ENCODE measurements around the gene HMCN2.

The HMCN2 gene

DNA sequence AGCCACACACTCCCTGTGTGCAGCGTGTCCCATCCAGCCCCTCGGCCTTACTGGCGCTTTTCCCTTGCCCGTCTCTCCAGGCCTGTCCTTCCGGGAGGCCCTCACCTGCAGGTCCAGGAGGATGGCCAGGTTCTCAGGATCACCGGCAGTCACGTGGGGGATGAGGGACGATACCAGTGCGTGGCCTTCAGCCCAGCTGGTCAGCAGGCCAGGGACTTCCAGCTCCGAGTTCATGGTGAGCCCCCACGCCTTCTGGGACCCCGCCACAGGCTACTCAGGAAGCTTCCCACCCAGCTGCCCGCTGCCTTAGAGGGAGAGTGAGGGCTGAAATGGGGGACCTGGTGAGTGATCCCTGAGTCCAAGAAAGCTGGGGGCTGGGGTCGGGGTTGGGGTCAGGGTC is 85.8 kb downstream of the HMCN2 start:
- no peak for DNase-seq

DNA sequence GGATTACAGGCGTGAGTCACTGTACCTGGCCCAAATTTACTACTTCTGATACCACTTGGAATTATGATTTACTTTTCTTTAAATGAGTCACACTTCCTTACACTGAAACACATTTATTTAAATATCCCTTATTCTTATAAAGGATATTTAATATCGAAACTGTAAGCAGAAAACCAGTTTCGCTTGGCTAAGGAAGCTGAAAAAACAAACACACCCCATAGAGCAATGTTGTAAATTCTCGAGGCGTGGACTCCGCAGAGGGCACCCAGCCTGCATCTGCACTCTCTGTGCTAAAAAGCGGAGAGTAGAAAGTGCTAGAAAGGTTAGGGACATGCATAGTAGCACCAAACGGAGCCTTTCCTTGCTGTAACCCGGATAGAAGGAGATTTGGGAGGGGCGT is 86.5 kb downstream of the HMCN2 start:
- DNase-seq, result no peak

DNA sequence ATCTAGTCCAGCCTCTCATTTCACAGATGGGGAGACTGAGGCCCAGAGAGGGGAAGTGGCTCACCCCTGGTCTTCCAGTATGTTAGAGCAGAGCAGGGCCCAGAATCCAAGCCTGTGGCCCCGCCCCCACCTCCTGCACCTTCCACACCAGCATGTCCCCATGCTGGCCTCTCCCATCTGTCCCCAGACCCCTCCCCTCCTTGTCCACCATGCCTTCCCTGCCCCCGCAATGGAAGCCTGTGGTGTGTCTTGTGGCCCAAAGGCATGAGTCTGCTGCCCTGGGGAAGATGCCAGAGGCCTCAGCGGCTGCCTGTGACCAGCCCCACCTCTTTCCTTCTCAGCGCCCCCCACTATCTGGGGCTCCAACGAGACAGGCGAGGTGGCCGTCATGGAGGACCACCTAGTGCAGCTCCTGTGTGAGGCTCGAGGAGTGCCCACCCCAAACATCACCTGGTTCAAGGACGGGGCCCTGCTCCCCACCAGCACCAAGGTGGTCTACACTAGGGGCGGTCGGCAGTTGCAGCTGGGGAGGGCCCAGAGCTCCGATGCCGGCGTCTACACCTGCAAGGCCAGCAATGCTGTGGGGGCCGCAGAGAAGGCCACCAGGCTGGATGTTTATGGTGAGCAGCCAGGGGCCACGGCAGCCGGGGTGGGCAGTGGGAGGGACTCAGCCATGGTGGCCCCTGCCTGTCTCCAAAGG is 87.2 kb downstream of the HMCN2 start:
- no peak for DNase-seq

DNA sequence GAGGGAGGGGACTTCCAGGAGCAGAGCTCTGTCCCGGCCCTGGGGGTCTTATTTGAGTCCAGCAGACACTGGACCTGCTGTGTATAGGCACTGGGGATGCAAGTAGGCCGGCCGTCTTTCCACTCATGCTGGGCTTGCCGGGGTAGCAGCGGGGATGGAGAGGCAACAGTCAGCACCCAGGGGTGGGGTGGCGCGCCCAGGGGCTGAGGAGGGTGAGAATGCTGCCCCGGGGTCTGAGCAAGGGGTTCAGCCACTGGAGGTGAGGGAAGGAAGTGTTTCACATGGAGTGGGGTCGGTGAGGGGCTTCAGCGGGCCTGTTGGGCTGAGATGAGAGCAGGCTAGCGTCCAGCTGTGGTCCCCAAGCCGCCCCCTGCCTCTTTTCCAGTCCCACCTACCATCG is 88.8 kb downstream of the HMCN2 start:
- DNase-seq, result no peak

DNA sequence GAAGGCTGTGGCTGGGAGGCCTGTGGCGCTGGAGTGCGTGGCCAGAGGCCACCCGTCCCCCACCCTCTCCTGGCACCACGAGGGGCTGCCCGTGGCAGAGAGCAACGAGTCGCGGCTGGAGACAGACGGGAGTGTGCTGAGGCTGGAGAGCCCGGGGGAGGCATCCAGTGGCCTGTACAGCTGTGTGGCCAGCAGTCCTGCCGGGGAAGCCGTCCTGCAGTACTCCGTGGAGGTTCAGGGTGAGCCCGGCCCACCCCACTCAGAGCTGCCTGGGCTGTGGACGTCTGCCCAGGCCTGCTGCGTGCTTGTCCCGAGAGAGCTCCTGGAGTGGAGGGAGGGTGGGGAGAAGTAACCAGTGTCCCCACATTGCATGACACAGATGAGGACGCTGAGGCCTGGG is 89.2 kb downstream of the HMCN2 start:
- no peak for DNase-seq

DNA sequence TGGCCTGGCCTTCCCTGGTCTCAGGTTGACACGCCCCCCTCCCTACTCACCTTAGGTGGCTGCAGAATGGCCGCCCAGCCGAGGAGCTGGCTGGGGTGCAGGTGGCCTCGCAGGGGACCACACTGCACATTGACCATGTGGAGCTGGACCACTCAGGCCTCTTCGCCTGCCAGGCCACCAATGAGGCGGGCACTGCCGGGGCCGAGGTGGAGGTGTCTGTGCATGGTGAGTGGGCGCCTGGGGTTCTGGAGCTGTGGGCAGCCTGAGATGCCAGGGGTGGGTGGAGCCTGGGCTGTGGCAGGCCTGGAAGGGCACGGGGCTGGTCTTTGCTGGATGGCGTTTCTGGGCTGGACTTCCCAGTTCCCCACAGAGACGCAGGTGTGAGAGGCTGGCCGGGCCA is 90.5 kb downstream of the HMCN2 start:
- no peak for DNase-seq

DNA sequence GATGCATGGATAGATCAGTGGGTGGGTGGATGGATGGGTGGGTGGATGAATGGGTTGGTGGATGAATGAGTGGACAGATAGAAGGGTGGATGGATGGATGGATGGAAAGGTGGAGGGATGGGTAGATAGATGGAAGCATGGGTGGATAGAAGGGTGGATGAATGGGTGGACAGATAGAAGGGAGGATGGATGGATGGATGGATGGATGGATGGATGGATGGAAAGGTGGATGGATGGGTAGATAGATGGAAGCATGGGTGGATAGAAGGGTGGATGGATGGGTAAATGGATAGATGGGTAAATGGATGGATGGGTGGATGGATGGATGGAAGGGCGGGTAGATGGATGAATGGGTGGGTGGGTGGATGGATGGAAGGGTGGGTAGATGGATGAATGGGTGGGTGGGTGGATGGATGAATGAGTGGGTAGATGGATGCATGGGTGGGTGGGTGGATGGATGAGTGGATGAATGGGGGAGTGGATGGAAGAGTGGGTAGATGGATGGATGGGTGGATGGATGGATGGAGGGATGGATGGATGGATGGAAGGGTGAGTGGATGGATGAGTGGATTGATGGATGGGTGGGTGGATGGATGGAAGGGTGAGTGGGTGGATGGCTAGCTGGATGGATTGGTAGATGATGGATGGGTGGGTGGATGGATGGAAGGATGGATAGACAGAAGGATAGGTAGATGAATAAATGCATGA is 91.5 kb downstream of the HMCN2 start:
- no peak for DNase-seq

DNA sequence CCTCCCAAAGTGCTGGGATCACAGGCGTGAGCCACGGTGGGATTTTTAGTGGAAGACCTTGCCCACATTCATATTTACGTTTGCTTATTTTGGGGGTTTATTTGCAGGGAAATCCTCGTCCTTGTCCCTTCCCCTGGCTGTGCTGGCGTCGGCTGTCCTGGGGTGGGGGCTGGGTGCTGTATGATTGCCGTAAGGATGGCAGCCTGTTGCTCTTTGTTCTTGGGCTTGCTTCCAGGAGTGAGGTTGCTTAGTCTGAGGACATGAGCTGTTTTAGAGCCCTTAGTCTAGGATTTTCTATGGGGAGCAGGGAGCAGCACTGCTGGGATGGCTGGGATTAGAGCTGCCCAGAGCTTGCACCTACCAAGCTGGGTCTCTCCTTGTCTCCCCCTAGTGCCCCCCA is 93.4 kb downstream of the HMCN2 start:
- no peak for DNase-seq

DNA sequence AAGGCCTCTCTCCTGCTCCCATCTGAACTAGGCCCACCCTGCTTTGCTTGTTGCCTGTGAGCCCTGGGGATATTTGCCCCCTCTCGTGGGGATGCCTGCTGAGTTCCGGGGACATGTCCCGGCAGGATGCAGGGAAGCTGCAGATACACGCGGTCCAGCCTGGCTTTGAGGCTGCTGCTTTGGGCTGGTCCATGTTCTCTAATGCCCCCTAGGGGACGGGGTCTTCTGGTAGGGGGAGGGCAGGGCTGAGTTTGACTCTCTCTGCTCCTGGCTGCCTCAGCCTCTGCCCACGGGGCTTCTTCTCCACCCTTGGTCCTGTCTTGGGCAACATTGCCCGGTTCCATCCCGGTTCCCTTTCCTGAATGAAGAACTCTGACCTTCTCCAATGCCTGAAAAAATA is 94.3 kb downstream of the HMCN2 start:
- DNase-seq, result no peak

DNA sequence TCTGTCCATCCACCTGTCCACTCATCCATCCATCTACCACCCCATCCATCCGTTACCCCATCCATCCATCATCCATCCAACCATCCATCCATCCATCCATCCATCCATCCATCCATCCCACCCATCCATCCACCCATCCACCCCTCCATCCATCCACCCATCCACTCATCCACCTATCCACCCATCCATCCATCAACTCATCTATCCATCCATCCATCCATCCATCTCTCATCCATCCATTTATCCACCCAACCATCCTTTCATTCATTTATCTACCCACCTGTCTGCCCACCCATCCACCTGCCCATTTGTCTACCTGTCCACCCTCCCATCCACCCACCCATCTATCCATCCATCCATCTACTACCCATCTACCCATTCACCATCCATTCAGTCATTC is 95.1 kb downstream of the HMCN2 start:
- DNase-seq, result no peak

DNA sequence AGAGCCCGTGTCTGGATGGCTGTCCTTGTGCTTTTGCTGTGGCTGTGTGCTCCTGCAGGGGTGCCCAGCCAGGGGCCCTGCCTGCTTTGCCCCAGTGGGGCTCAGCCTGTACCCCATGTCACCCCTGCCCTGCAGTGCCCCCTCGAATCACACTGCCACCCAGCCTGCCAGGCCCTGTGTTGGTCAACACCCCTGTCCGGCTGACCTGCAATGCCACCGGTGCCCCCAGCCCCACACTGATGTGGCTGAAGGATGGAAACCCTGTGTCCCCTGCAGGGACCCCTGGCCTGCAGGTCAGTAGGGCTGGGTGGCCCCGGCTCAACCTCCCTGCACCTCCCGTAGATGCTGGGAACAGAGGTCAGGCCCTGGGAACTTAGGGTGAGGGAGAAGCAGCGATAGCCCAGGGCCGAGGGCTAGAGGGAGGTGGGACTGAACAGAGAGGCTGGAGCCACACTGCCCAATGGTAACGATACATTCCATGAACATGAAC is 96.4 kb downstream of the HMCN2 start:
- no peak for DNase-seq

DNA sequence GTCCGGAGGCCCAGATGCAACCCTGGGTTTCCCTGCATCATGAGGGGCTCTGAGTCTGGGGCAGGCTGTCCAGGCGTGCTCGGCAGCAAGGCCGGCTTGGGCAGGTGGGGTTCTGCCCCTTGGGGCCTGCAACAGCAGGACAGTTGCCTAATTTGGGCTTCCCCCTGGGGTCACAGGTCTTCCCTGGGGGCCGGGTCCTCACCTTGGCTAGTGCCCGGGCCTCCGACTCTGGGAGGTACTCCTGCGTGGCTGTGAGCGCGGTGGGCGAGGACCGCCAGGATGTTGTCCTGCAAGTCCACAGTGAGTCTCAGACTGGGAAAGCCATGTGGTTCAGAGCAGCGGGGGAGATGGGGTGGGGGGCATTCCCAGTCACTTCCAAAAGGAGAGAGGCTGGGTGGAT is 97.1 kb downstream of the HMCN2 start:
- DNase-seq, result no peak

DNA sequence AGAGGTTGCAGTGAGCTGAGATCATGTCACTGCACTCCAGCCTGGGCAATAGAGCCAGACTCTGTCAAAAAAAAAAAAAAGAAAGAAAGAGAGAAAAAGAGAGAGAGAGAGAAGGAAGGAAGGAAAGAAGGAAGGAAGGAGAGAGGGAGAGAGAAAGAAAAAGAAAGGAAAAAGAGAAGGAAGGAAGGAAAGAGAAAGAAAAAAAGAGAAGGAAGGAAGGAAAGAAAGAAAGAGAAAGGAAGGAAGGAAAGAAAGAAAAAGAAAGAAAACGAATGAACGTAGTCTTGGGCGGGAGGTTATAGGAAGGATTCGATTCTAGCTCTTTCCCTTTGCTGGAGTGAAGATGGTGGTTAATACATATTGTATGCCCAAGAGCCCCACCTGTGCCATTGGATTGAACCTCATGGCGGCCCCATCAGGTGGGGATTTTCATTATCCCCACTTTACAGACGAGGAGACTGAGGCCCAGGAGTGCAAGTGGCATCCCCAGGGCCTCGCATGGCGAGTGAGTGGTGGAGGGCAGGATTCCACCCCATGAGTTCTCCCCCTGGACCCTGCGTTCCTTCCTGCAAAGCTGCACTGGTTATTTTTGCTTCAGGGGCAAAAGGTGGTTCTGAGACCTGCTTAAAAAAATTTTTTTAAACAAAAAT is 98.3 kb downstream of the HMCN2 start:
- DNase-seq, result no peak

DNA sequence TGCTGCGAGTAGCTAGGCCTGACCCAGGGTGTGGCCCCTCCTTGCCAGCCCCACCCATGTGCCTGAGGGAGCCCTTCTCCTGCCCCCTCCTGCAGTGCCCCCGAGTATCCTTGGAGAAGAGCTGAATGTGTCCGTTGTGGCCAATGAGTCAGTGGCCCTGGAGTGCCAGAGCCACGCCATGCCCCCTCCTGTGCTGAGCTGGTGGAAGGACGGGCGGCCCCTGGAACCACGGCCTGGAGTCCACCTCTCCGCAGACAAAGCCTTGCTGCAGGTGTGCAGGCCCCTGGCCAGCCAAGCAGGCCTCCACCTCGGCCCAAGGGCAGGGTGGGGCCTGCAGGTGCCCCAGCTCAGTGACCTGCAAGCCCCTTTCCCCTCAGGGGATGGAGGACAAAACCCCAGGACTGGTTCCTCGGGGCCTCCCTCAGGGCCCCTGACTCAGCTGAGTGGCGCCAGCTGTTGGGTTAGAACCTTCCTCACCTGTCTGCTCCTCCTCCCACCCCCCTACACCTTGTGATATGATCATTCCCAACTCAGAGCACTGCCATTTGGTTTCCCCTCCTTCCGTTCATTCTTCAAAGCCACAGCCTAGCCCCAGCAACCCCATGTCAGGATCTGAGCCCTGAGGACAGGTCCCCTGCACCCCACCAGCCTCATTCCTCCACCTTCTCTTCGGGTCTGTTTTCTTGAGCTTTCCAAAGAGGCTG is 99.2 kb downstream of the HMCN2 start:
- no peak for DNase-seq

DNA sequence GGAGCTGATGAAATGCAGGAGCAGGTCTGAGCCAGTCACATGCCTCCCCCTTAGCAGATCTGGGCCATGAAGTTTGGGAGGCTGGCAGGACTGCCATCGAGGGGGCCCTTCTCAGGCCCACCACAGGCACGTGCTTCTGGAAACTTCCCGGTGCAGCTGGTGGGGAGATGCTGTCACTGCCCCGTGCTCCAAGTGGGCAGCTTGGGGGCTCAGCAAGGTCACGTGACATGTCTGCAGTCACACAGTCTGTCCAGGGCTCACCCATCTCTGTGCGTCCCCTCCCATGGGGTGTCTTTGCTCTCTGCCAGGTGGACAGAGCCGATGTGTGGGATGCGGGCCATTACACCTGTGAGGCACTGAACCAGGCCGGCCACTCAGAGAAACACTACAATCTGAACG is 99.8 kb downstream of the HMCN2 start:
- DNase-seq, result no peak

DNA sequence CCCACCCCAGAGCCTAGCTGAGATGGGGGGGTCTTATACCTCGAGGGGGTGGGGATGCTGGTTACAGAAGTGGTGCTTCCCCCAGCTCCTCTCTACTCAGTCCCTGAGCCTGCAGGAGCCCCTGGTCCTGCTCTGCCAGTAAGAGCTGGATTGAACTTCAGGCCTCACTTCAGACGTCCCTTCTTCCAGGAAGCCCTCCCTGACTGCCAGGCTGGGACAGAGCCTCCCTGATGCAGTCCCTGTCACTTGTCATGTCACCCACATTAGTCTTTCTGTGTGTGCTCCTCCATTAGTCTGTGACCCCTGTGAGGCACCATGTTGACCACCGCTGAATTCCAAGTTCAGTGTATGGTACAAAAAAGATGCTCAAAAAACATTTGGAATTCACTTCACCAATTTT is 100.5 kb downstream of the HMCN2 start:
- DNase-seq, result no peak

DNA sequence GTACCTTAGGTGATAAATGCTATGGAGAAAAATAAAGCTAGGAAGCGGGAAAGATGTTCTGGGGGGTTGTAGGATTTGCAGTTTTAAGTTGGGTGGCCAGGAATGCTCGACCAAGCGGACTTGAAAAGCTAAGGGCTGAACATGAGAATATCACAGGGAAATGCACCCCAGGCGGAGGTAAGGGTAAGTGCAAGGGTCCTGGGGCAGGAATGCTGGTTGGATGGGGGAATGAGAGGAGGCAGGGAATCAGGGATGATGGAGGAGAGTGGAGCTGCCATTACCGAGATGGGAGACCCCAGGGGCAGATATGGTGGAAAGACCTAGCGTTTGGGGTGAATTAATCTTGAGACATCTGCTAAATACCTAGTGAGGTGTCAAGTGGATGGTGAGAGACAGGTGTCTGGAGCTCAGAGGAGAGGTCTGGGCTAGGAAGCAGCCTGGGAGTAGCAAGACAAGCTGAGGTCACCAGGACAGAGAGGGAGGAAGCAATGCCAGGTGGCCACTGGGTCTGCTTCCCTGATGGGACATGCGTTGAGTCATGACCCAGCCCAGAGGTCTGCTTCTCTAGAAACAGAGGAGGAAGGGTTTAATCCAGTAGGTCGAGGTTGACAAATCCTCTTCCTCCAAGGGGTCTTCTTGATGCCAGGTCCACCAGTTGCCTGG is 101.5 kb downstream of the HMCN2 start:
- no peak for DNase-seq

DNA sequence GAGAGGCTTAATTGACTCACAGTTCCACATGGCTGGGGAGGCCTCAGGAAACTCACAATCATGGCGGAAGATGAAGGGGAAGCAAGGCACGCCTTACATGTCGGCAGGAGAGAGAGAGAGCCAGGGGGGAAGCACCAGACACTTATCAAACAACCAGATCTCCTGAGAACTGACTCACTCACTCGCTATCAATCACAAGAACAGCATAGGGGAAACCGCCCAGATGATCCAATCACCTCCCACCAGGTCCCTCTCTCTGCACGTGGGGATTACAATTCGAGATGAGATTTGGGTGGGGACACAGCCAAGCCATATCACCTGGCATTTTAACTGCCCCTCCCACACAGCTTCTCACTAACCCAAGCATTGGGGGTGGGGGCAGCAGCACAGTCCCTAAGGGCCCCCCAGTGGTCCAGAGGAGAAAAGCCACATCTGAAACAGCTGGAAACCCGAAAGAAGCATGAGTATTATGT is 103.1 kb downstream of the HMCN2 start:
- DNase-seq, result no peak

DNA sequence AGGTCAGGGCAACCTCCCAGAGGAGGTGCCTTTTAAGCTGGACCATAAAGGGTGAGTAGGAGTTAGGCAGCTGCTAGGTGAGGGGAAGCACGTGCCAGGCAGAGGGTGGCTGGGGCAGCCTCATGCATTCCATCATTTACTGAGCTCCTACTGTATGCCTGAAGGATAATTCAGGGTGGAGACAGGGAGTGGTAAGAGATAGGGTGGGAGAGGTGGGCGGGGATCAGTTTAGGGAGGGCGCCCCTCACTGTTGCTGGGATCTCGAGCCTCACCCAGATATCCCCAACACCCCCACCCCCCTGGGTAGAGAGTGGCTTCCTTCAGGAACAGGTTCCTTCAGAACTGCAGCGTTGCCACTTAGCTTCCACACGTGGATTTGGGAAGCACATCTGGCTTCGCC is 104.7 kb downstream of the HMCN2 start:
- no peak for DNase-seq

DNA sequence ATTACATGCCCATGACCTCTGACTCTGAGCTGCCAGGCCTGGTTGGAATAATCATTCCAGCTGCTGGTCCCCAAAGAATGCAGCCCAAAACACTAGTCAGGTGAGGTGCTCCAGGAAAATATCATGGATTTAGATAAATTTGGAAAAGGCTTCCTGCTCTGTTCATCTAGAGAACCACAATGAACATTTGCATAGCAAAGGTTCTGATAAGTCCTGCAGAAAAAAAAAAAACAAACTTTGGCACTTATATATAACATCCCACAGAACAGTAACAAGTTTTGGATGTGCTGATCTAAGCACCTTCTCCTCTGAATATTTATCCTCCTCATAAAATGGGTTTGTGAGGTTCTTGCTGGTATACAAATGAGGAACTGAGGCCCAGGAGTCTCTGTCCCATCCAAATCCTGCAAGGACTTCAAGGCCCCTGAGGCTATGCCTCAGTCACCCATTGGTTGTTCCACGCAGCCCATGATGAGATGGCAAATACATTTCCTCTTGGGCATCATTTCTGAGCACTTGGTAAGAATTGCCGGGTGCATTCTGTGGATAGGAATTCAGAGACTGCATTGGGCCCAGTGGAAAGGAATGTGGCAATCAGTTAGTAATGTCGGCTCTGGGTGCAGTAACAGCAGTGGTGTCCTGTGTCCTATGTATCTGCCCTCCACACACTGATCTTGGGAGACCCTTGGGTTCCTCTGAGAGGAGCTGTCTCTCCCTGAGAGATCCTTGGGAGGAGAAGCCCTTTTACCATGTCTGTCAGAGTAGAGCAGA is 105.8 kb downstream of the HMCN2 start:
- DNase-seq, result no peak

DNA sequence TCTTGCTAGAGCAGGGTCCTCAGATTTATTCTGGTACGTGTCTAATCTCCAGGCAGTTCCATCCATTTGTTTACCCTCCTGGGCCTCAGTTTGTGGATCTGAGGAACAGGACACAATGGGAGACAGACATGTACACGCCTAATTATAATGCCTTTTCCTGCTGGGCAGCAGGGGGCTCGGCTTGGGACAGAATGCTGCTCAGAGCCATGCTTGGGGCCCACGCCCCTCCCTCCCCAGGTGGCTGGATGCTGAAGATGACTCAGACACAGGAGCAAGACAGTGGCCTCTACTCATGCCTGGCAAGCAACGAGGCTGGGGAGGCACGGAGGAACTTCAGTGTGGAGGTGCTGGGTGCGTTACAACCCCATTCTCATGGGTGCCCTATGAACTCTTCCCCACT is 106.5 kb downstream of the HMCN2 start:
- no peak for DNase-seq

DNA sequence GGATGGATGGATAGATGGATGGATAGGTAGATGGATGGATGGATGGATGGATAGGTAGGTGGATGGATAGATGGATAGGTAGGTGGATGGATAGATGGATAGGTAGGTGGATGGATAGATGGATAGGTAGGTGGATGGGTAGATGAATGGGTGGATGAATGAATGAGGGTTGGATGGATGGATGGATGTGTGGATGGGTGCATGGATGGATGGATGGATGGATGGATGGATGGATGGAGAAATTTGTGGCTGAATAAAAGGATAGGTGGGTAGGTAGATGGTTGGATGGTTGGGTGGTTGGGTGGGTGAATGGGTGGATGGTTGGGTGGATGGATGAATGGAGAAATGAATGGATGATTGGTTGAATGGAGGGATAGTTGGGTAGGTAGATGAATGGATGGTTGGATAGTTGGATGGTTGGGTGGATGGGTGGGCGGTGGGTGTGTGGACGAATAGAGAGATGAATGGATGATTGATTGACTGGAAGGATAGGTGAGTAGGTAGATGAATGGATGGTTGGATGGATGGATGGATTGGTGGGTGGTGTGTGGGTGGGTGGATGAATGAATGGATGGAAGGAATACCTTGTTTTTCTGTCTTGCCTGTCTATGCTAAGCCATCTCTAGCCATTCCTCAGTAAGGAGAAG is 108.2 kb downstream of the HMCN2 start:
- no peak for DNase-seq
